Vagina (tissue), 2 donors: ENCODE measurements around the gene XYLB. TPM values are rescaled to one million over a fixed set of nuclear protein-coding genes. Genes with fewer than 3 reads are reported as not detected.

Experiments used
- DNase-seq, 2 donors: peaks; one replicate each; pipeline ENCODE4 v3.0.0-alpha.2; 2017; ENCODE audit errors: extremely low spot score in 2 of 2
- H3K27ac ChIP-seq: fragments of 200-600 bp; sonication (generic); one replicate; pipeline ENCODE4 v1.5.1; 2019
- H3K27me3 ChIP-seq: fragments of 200-600 bp; sonication (generic); one replicate; pipeline ENCODE4 v1.5.1; 2019
- H3K36me3 ChIP-seq, 2 donors: fragments of 200-600 bp; sonication (generic); one replicate each; pipeline ENCODE4 v1.5.1; 2017 to 2019
- H3K4me1 ChIP-seq: fragments of 200-600 bp; sonication (generic); one replicate; pipeline ENCODE4 v1.5.1; 2019
- H3K4me3 ChIP-seq, 2 donors: fragments of 200-600 bp; sonication (generic); 1 replicate in 1 of 2; 2 replicates in 1 of 2; pipeline ENCODE4 v1.5.1; 2016 to 2019
- H3K9me3 ChIP-seq: fragments of 200-600 bp; sonication (generic); one replicate; pipeline ENCODE4 v1.5.1; 2019
- CTCF ChIP-seq, 3 experiments: fragments of 450-650 bp in 2 of 3; fragments of 200-600 bp in 1 of 3; sonication (generic) in 1 of 3; IDR thresholded peaks; one replicate each; pipeline ENCODE4 v1.5.1; 2017 to 2019; ENCODE audit warnings: antibody characterized with exemption in 3 of 3, mild to moderate bottlenecking in 2 of 3, moderate library complexity in 2 of 3
- POLR2A ChIP-seq, 2 donors: fragments of 450-650 bp; IDR thresholded peaks; one replicate each; pipeline ENCODE4 v1.6.1; 2017; ENCODE audit warnings: antibody characterized with exemption in 2 of 2, mild to moderate bottlenecking in 2 of 2, moderate library complexity in 2 of 2
- POLR2AphosphoS5 ChIP-seq, 2 donors: sonication (generic); formaldehyde crosslinking; IDR thresholded peaks; one replicate each; pipeline ENCODE4 v1.9.0; 2017; ENCODE audit warnings: antibody characterized with exemption in 2 of 2, mild to moderate bottlenecking in 2 of 2, low read depth in 1 of 2; ENCODE audit not compliant: insufficient read depth in 1 of 2
- intact Hi-C: fragments of 100-400 bp; cut with DNase I; formaldehyde crosslinking; loops from one replicate; pipeline ENCODE4 v1.15.1; 2023
- total RNA-seq: library from RNA; depleted of rRNA; stranded (reverse); fragments of >200 nt; gene quantifications from one replicate; pipeline ENCODE4 v1.2.3, GENCODE V29; 2016

The XYLB gene
- total RNA-seq, 1 donor from 2014 or later, result 3.4 TPM

DNA sequence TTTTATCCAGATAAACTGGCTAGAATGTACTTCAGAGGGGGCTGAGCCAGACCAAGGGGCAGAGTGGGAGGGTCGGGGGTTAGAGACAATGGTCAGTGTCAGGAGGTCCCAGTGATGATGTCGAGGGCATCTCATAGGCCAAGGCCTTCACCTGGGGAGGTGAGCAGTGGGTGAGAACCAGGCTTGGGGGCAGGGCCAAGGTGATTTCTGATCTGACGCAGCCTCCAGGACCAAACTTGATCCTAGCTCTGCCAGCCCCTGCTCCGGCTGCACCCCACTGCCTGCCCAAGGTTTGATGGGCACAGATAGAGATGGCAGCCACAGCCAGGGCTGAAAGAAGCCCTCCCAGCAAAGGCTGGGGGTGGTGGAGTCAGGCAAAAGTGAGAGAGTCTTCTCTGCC lies 14.9 kb downstream of the XYLB start:
- Histone ChIP-seq H3K27me3 (no peaks in the 10 kb centered on the region), H3K36me3 (no peaks in the 10 kb centered on the region), H3K4me1 (no peaks in the 10 kb centered on the region), H3K4me3 (no peak overlapping the region), H3K9me3 (no peaks in the 10 kb centered on the region), H3K27ac (no peak overlapping the region)
- TF ChIP-seq POLR2AphosphoS5 (IDR thresholded peaks at IDR 0.05; ENCODE audit: insufficient read depth in 1 of 2, low read depth in 1 of 2) (no peak), CTCF (IDR thresholded peaks at IDR 0.05) (no peak), POLR2A (IDR thresholded peaks at IDR 0.05) (no peak)
- intact Hi-C loops, result no loop called here
- no peak for DNase-seq

DNA sequence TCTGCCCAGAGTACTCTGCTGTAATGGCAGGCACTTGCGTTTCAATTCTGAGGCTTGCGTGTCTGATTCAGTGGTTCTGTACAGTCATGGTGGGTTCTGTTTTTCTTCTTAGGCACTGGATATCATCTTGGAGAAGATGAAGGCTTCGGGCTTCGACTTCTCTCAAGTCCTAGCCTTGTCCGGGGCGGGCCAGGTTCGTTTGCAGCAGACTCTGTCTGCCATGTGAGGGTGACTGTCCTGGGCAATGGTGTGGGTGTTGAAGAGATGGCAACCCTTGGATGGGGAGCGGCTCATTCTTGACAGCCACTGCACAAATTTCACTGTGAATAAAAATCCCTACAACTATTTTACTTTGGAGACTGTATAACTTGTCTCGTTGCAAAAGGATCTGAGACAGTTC lies 16.2 kb downstream of the XYLB start:
- TF ChIP-seq CTCF (IDR thresholded peaks at IDR 0.05), result no peak
- no peak for TF ChIP-seq POLR2AphosphoS5 (IDR thresholded peaks at IDR 0.05; ENCODE audit: insufficient read depth in 1 of 2, low read depth in 1 of 2)
- no peak for TF ChIP-seq POLR2A (IDR thresholded peaks at IDR 0.05)
- Histone ChIP-seq H3K36me3 (no peaks in the 10 kb centered on the region), H3K4me3 (no peak overlapping the region)

GRCh38 chr3:38364721-38365400 lies 18.3 kb downstream of the XYLB start:
- Histone ChIP-seq H3K9me3 (no peaks in the 10 kb centered on the region), H3K4me3 (no peak overlapping the region), H3K27me3 (no peaks in the 10 kb centered on the region), H3K36me3 (no peaks in the 10 kb centered on the region), H3K27ac (no peak overlapping the region), H3K4me1 (no peaks in the 10 kb centered on the region)
- intact Hi-C loops, result no loop called here
- TF ChIP-seq POLR2A (IDR thresholded peaks at IDR 0.05), result no peak
- TF ChIP-seq CTCF (IDR thresholded peaks at IDR 0.05), result no peak
- no peak for TF ChIP-seq POLR2AphosphoS5 (IDR thresholded peaks at IDR 0.05; ENCODE audit: insufficient read depth in 1 of 2, low read depth in 1 of 2)
- no peak for DNase-seq

More for the DNA sequence above, 16.2 kb downstream of the XYLB start:
- Histone ChIP-seq H3K27me3 (no peaks in the 10 kb centered on the region), H3K4me1 (no peaks in the 10 kb centered on the region), H3K27ac (no peak overlapping the region), H3K9me3 (no peaks in the 10 kb centered on the region)
- intact Hi-C loops, result no loop called here
- peak in 1 of 2 donors; percentile 61 for DNase-seq

GRCh38 chr3:38365469-38366062 lies 19.0 kb downstream of the XYLB start:
- intact Hi-C loops, result no loop called here
- Histone ChIP-seq H3K9me3 (no peaks in the 10 kb centered on the region), H3K27ac (no peak overlapping the region), H3K27me3 (no peaks in the 10 kb centered on the region), H3K4me1 (no peaks in the 10 kb centered on the region), H3K36me3 (no peaks in the 10 kb centered on the region), H3K4me3 (no peak overlapping the region)
- TF ChIP-seq CTCF (IDR thresholded peaks at IDR 0.05), result no peak
- TF ChIP-seq POLR2AphosphoS5 (IDR thresholded peaks at IDR 0.05; ENCODE audit: insufficient read depth in 1 of 2, low read depth in 1 of 2), result no peak
- no peak for TF ChIP-seq POLR2A (IDR thresholded peaks at IDR 0.05)
- DNase-seq, result peak in 1 of 2 donors; percentile 61

DNA sequence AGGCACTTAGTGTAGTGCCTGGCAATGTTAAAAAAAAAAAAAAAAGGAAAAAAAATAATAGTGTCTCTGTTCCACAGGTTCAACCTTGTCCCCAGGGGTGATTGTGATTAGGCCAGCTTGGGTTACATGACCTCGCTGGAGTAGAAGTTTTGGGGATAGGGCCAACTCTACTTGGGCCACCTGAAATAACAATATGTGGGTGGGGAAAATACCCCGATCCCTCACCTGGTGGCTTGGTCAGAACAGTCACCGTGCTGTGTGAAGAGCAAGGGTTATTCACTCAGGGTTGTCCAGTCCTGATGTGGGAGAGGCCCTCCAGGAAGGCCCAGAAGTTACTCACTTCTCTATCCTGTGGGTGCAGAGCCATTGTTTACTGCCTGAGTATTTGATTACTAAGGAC lies 19.5 kb downstream of the XYLB start:
- DNase-seq, result peak in 1 of 2 donors; percentile 28
- Histone ChIP-seq H3K9me3 (no peaks in the 10 kb centered on the region), H3K4me1 (no peaks in the 10 kb centered on the region), H3K36me3 (no peaks in the 10 kb centered on the region), H3K4me3 (no peak overlapping the region), H3K27me3 (no peaks in the 10 kb centered on the region), H3K27ac (no peak overlapping the region)
- intact Hi-C loops, result no loop called here
- no peak for TF ChIP-seq POLR2A (IDR thresholded peaks at IDR 0.05)
- TF ChIP-seq CTCF (IDR thresholded peaks at IDR 0.05), result no peak
- no peak for TF ChIP-seq POLR2AphosphoS5 (IDR thresholded peaks at IDR 0.05; ENCODE audit: insufficient read depth in 1 of 2, low read depth in 1 of 2)
